Ramos (cell line): Measurements from ENCODE around the gene ADAP2.
"Not testable (repeated sequence)": the region's sequence is repeated elsewhere in the genome, so short reads cannot be mapped to it uniquely, and the experiment has no call there.

Experiments used
- in situ Hi-C: fragments of 300-500 bp; cut with MboI; formaldehyde crosslinking; loops from one replicate; pipeline ENCODE4 v1.14.3; 2022; ENCODE audit warnings: low sequenced_read_pairs; ENCODE audit not compliant: unreplicated experiment

ADAP2 gene

GRCh38 chr17:30965686-30966085, 43.9 kb downstream of the ADAP2 start:
- in situ Hi-C loops: no loop called here

GRCh38 chr17:30967911-30968310, 46.2 kb downstream of the ADAP2 start:
- in situ Hi-C loops: not testable (repeated sequence)

DNA sequence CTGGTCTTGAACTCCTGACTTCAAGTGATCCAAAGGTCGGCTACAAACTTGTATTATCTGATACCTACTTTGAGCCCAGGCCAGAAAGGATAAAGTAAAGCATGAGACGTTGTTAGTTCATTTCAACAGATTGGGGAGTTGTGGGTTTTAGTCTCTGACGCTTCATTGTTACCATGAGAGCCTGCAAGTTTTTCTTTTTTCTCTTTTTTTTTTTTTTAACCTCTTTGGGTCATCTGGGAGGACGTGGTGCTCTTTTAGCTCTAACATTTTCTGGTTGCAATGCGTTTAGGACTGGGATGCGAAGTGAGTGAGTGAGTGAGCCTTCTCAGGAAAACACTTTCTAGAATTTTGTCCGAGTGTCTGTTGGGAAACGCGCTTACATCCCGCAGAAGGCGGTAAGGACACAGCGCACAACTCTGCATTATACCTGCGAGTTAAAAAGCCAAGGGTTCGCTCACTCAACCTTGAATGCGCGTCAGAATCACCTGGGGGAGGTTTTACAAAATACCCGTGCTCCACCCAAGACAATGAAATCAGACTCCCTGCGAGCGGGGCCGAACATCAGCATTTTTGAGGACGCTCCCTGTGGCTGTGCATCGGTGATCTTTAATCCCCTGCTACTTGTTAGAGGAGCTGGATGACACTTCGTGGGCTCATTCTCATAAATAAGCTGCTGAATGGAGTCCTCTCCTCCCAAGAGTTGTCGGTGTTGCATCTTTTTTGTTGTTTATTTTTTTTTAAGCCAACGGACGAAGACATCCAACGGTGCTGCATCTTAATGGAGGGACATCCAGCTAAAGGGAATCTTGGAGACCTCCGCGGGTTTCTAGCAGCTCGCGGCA, 48.5 kb downstream of the ADAP2 start:
- in situ Hi-C loops: no loop called here

GRCh38 chr17:30970831-30971567, 49.3 kb downstream of the ADAP2 start, which contains the start of gene RNF135:
Gene RNF135 (plus strand): TSS chr17:30971039. CDS start chr17:30971074, 35 bp downstream.
- in situ Hi-C loops: no loop called here

GRCh38 chr17:30975042-30975820, 53.5 kb downstream of the ADAP2 start:
- in situ Hi-C loops: no loop called here

DNA sequence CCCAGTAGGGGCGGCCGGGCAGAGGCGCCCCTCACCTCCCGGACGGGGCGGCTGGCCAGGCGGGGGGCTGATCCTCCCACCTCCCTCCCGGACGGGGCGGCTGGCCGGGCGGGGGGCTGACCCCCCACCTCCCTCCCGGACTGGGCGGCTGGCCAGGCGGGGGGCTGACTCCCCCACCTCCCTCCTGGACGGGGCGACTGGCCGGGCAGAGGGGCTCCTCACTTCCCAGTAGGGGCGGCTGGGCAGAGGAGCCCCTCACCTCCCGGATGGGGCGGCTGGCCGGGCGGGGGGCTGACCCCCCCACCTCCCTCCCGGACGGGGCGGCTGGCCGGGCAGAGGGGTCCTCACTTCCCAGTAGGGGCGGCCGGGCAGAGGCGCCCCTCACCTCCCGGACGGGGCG, 58.2 kb downstream of the ADAP2 start:
- in situ Hi-C loops: not testable (repeated sequence)

GRCh38 chr17:30981531-30982519, 60.1 kb downstream of the ADAP2 start:
- in situ Hi-C loops: no loop called here

DNA sequence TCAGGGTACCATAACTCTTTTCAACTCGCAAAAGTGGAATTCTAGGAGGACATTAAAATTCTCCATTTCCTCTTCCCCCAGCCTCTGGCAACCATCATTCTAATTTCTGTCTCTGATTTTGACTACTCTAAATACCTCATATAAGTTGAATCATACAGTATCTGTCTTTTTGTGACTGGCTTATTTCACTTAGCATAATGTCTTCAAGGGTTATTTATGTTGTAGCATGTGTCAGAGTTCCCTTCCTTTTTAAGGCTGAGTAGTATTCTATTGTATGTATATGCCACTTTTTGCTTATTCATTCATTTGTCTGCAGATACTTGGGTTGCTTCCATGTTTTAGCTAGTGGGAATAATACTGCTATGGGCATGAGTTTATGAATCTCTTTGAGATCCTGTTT, 61.1 kb downstream of the ADAP2 start:
- in situ Hi-C loops: no loop called here

GRCh38 chr17:30990458-30990857, 68.7 kb downstream of the ADAP2 start:
- in situ Hi-C loops: no loop called here

DNA sequence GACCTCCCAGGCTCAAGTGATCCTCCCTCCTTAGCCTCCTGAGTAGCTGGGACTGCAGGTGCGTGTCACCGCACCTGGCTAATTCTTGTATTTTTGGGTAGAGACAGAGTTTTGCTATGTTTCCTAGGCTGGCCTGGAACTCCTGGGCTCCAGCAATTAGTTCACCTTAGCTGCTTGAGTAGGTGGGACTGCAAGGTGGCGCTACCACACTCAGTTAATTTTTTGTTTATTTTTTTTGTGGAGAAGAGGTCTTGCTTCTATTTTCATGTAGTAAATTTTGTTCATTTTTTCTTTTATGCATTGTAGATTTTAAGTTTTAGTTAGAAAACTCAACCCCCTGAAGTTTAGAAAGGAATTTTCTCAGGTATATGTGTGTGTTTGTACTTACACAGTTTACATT, 70.8 kb downstream of the ADAP2 start:
- in situ Hi-C loops: no loop called here

GRCh38 chr17:30995347-30995746, 73.6 kb downstream of the ADAP2 start:
- in situ Hi-C loops: no loop called here

GRCh38 chr17:30996486-30996885, 74.7 kb downstream of the ADAP2 start:
- in situ Hi-C loops: no loop called here

DNA sequence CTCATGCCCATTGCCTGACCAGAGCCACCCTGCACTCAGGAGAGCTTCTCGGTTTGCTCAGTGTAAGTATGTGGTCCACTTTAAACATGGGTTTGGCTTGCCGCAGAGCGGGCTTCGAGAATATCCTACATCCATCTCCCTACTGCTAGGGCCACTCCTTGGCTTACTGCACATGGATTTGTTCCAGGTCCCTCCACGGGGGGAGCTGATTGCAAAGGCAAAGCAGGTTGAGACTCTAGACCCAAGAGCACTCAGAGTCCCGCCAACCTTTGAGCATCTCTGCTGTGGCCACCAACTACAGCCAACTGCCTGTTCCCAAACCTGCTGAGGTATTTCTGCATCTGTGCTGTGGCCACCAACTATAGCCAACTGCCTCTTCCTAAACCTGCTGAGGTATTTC, 75.5 kb downstream of the ADAP2 start:
- in situ Hi-C loops: no loop called here

GRCh38 chr17:30997842-30998241, 76.1 kb downstream of the ADAP2 start:
- in situ Hi-C loops: no loop called here

DNA sequence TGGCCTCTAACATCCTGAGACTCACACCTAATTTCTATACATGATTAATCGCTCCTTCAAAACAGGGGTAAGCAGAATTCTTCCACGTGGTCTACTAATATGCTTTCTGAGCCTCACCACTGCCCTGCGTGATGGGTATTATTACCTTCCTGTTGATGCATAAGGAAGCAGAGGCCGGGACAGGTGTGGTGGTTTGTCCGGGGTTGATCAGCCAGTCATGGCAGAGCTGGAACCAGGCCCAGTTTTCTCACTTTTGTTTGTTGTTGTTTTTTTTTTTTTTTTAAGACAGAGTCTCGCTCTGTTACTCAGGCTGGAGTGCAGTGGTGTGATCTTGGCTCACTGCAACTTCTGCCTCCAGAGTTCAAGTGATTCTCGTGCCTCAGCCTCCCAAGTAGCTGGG, 80.3 kb downstream of the ADAP2 start:
- in situ Hi-C loops: no loop called here

- in situ Hi-C loops: no loop called here
Measured at GRCh38 chr17:31003225-31003866, 81.6 kb downstream of the ADAP2 start.

DNA sequence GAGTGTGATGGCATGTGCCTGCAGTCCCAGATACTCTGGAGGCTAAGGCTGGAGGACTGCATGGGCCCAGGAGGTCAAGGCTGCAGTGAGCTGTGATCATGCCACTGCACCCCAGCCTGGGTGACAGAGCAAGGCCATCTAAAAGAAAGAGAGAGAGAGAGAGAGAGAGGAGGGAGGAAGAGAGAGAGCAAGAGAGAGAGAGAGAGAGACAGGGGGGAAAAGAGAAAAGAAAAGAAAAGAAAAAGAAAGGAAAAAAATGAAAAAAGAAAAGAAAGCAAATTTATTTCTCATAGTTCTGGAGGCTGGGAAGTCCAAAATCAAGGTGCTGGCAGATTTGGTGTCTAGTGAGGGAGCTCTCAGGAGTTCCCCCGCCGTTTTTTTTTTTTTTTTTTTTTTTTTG, 82.4 kb downstream of the ADAP2 start:
- in situ Hi-C loops: no loop called here

- in situ Hi-C loops: no loop called here
Measured at GRCh38 chr17:31007695-31008373, 86.1 kb downstream of the ADAP2 start.
